ENCODE results near the gene ARL8B. TPM values are rescaled to one million over a fixed set of nuclear protein-coding genes. Genes with fewer than 3 reads are reported as not detected.

Gene ARL8B
- total and polyA plus RNA-seq, 2 of the 8 experiments (the other 6 are each of a cell fraction or from before 2014, with no cell fraction given): 14.5 to 27.8 TPM

DNA sequence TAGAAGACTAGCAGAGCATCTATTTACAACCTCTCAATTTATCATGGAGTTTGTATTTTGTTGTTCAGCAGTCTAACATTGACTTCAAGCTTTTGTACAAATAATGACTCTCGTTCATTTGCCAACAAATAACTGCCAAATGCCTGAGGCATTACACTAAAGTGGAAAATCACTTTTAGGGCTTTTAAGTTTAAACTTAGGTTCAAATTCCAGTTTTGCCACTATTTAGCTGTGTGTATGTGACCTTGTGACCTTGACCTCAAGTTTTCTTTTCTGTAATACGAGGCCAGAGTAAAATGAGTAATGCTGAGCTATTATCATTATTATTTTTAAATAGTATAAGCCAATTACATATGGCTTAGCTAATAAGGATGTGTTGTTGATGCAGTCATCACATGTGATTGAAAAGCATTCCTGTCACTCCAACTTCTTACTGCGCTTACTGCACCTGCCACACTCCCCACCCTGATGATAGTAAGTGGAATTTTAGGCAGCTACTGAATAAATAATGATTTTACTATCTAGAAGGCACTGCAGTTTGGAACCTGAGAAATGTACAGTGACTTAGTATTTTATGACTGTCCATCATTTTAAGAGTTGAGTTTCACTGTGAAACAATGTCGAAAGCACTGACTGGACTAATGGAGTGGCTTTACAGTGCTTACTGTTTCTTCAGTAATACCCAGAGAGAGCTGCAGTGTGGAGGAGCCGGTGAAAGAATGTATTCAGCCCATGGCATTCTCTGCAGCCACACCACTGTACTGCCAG, 16.3 kb downstream of the ARL8B start:
- Histone ChIP-seq H3K4me1 (replicated peaks in 1 of 4; ENCODE audit: control insufficient read depth in 3 of 4, insufficient read depth in 4 of 4, low read length in 3 of 4) (peaks cover 4 to 10% (median 7%) of the 10 kb centered on the region in 4 experiments; a peak in 6 of 7 replicates), H3K23me2 (ENCODE audit: low read depth, low read length) (no peaks in the 10 kb centered on the region), H3K36me3 (ENCODE audit: control insufficient read depth in 2 of 4, insufficient read depth in 4 of 4, low read length in 3 of 4) (peaks cover 0 to 4% (median 0%) of the 10 kb centered on the region in 4 experiments; a peak in 3 of 8 replicates), H3K79me2 (ENCODE audit: control insufficient read depth in 1 of 2, insufficient read depth in 2 of 2, low read length in 2 of 2) (peaks cover 6 to 95% of the 10 kb centered on the region in 2 experiments), H4K8ac (ENCODE audit: extremely low read depth, insufficient read depth, low read length) (no peak overlapping the region), H3K79me1 (ENCODE audit: low read depth, low read length) (peaks cover 15% of the 10 kb centered on the region), H4K20me1 (replicated peaks in 1 of 2; ENCODE audit: control insufficient read depth in 1 of 2, insufficient read depth in 2 of 2, low read length in 2 of 2) (peaks cover 0 to 4% of the 10 kb centered on the region in 2 experiments), H3K23ac (ENCODE audit: insufficient read length) (no peak overlapping the region), H3K9ac (replicated peaks in 1 of 4; ENCODE audit: extremely low read depth in 1 of 4, low read depth in 3 of 4, low read length in 3 of 4) (peak overlapping the region in 1 of 4 experiments; percentile 34; a peak in 1 of 7 replicates), H2BK120ac (replicated peaks; ENCODE audit: low read depth, low read length) (no peak overlapping the region), H3K4ac (replicated peaks; ENCODE audit: insufficient read length, low read depth, low read length) (no peak overlapping the region), H2AK5ac (ENCODE audit: low read depth, low read length) (no peak overlapping the region), H3K27me3 (replicated peaks in 1 of 4; ENCODE audit: control insufficient read depth in 3 of 4, extremely low read depth in 1 of 4, insufficient read depth in 3 of 4, low read length in 3 of 4) (no peaks in the 10 kb centered on the region), H3K4me3 (ENCODE audit: extremely low read depth in 1 of 4, insufficient read depth in 2 of 4, low read depth in 3 of 4, low read length in 4 of 4) (no peak overlapping the region), H3K18ac (ENCODE audit: extremely low read depth, low read length) (no peak overlapping the region), H2BK15ac (ENCODE audit: low read length) (no peak overlapping the region), H4K91ac (replicated peaks; ENCODE audit: insufficient read length, low read length) (no peak overlapping the region), H3K27ac (ENCODE audit: low read depth, low read length) (no peak overlapping the region), H2BK20ac (ENCODE audit: low read length) (no peak overlapping the region), H3K9me3 (ENCODE audit: insufficient read depth in 2 of 2, low read depth in 1 of 2, low read length in 1 of 2) (peaks cover 6 to 7% of the 10 kb centered on the region in 2 experiments), H4K5ac (ENCODE audit: insufficient read length, low read depth, low read length) (no peak overlapping the region), H3K14ac (ENCODE audit: insufficient read length) (no peak overlapping the region), H2BK5ac (ENCODE audit: low read depth, low read length) (no peak overlapping the region), H3K56ac (replicated peaks; ENCODE audit: insufficient read length, low read depth, low read length) (no peak overlapping the region), H2AFZ (ENCODE audit: low read length) (no peak overlapping the region), H2BK12ac (ENCODE audit: low read depth, low read length) (no peak overlapping the region), H3K4me2 (ENCODE audit: insufficient read depth in 1 of 2, low read depth in 2 of 2, low read length in 2 of 2) (no peak overlapping the region)
- DNase-seq (ENCODE audit: low read depth in 1 of 2, low spot score in 2 of 2) (no peak), FAIRE-seq (no peak)
- 96% methylated on average over 5 of the region's 5 CpGs; no CpG with 5 or more reads in 1 of the 2 experiments for WGBS, 2 experiments (ENCODE audit: extremely low coverage in 1 of 2, insufficient coverage in 1 of 2, insufficient read length in 1 of 2, insufficient replicate concordance in 2 of 2, low coverage in 1 of 2, low lambda C conversion rate in 2 of 2, missing lambda C conversion rate in 1 of 2)
- ChIA-PET POLR2A (ENCODE audit: partially characterized antibody) (interaction anchor here (0.7 to 0.9 kb wide), 2 partner anchors 14 to 16 kb away, joined by 3 to 4 read pairs; partner anchors contain the start of gene ARL8B), CTCF (ENCODE audit: partially characterized antibody) (interaction anchor here (0.7 to 1.9 kb wide), 5 partner anchors 13 to 43 kb away, joined by 3 to 6 read pairs (median 3); no protein-coding TSS in a partner anchor)
- TF ChIP-seq, protein P1, sequence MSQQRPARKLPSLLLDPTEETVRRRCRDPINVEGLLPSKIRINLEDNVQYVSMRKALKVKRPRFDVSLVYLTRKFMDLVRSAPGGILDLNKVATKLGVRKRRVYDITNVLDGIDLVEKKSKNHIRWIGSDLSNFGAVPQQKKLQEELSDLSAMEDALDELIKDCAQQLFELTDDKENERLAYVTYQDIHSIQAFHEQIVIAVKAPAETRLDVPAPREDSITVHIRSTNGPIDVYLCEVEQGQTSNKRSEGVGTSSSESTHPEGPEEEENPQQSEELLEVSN (IDR thresholded peaks at IDR 0.05): no peak
- TF ChIP-seq, protein P2, sequence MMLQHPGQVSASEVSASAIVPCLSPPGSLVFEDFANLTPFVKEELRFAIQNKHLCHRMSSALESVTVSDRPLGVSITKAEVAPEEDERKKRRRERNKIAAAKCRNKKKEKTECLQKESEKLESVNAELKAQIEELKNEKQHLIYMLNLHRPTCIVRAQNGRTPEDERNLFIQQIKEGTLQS (IDR thresholded peaks at IDR 0.05; ENCODE audit: insufficient read depth, low read depth, low read length): no peak
- no peak for TF ChIP-seq GABPA (IDR thresholded peaks at IDR 0.05; ENCODE audit: borderline replicate concordance, insufficient read depth, low read length)
- no peak for TF ChIP-seq TCF12 (IDR thresholded peaks at IDR 0.05; ENCODE audit: low read depth, low read length)
- no peak for TF ChIP-seq RNF2 (IDR thresholded peaks at IDR 0.05; ENCODE audit: borderline replicate concordance, low read depth, low read length, missing control alignments, poor library complexity, severe bottlenecking)
- TF ChIP-seq NANOG (IDR thresholded peaks at IDR 0.05; ENCODE audit: insufficient read depth, low read depth, low read length, poor library complexity, severe bottlenecking): no peak
- no peak for TF ChIP-seq CEBPB (IDR thresholded peaks at IDR 0.05; ENCODE audit: low read depth, low read length)
- TF ChIP-seq HDAC6 (IDR thresholded peaks at IDR 0.05; ENCODE audit: low read depth, low read length): no peak
- TF ChIP-seq SUZ12 (IDR thresholded peaks at IDR 0.05; ENCODE audit: low read length): no peak
- TF ChIP-seq SP1 (IDR thresholded peaks at IDR 0.05; ENCODE audit: low read depth, low read length): no peak

Data from H1 (cell line).